HepG2 (cell line): ENCODE measurements around the gene KSR1. TPM values are rescaled to one million over a fixed set of nuclear protein-coding genes. Genes with fewer than 3 reads are reported as not detected.

ENCODE experiments used
- ATAC-seq: fragments of 200-7000 bp; cut with Tn5 transposase; 3 replicates; pipeline ENCODE4 v1.9.1; 2020; ENCODE audit warnings: mild to moderate bottlenecking, moderate library complexity
- BruUV-seq: library from RNA; stranded (reverse); fragments of 400-500 nt; replicated peaks from 2 replicates; lab custom pipeline; 2021; lab: Mats Ljungman, UMichigan
- CTCF ChIA-PET: fragments of 300-600 bp; formaldehyde crosslinking; extraction: SDS; loops from one replicate; lab custom pipeline; 2021; ENCODE audit warnings: low total read pairs, inconsistent platforms, low intra/inter-chr PET ratio; lab: Yijun Ruan, JAX
- POLR2A ChIA-PET: fragments of 350-600 bp; sonication (Branson Sonifier 250); formaldehyde crosslinking; loops from one replicate; lab custom pipeline; 2020; ENCODE audit warnings: antibody characterized with exemption, inconsistent platforms; lab: Yijun Ruan, JAX
- DNase-seq: peaks from one replicate; pipeline ENCODE4 v3.0.0-alpha.2; 2015; ENCODE audit warnings: low spot score
- FAIRE-seq: peaks from 3 replicates; lab custom pipeline; 2011; peaks lifted over from hg19 to GRCh38; lab: Jason Lieb, UNC
- H2AFZ ChIP-seq: one replicate; pipeline ENCODE4 v1.6.1; 2011; ENCODE audit warnings: low read length, inconsistent platforms
- H3K27ac ChIP-seq: fragments of 300-600 bp; 3 replicates; pipeline ENCODE4 v1.8.0; 2011; ENCODE audit warnings: mixed run types, mild to moderate bottlenecking, mixed read lengths, low read length, inconsistent platforms; ENCODE audit not compliant: insufficient read depth; ENCODE audit errors: extremely low read length
- H3K27me3 ChIP-seq, 2 experiments: fragments of 200-600 bp in 1 of 2; 2 replicates in 1 of 2; 3 replicates in 1 of 2; pipeline versions ENCODE4 v1.6.0 to v1.8.0; 2011; ENCODE audit warnings: low read length in 2 of 2, mild to moderate bottlenecking in 2 of 2, moderate library complexity in 2 of 2, inconsistent platforms in 1 of 2; ENCODE audit not compliant: insufficient read depth in 2 of 2, control insufficient read depth in 1 of 2
- H3K36me3 ChIP-seq, 2 experiments: fragments of 200-600 bp in 1 of 2; replicated peaks in 1 of 2; 2 replicates in 1 of 2; 3 replicates in 1 of 2; pipeline versions ENCODE4 v1.5.1 to v1.8.0; 2011; ENCODE audit warnings: low read length in 2 of 2, inconsistent platforms in 1 of 2; ENCODE audit not compliant: insufficient read depth in 2 of 2, control insufficient read depth in 1 of 2
- H3K4me1 ChIP-seq: 2 replicates; pipeline ENCODE4 v1.5.1; 2012; ENCODE audit warnings: low read length, inconsistent platforms; ENCODE audit not compliant: insufficient read depth
- H3K4me2 ChIP-seq: 2 replicates; pipeline ENCODE4 v1.6.0; 2011; ENCODE audit warnings: low read depth, low read length, inconsistent platforms
- H3K4me3 ChIP-seq, 3 experiments: fragments of 200-600 bp in 1 of 3; sonication (generic), shearing (Covaris generic) in 1 of 3; replicated peaks in 1 of 3; 2 replicates each; pipeline ENCODE4 v1.5.1; 2011 to 2016; ENCODE audit warnings: low read length in 3 of 3, inconsistent platforms in 2 of 3, low read depth in 2 of 3, mild to moderate bottlenecking in 2 of 3, control low read depth in 1 of 3, mixed read lengths in 1 of 3; ENCODE audit not compliant: insufficient read depth in 1 of 3
- H3K79me2 ChIP-seq: one replicate; pipeline ENCODE4 v1.6.1; 2011; ENCODE audit warnings: low read length, inconsistent platforms; ENCODE audit not compliant: insufficient read depth
- H3K9ac ChIP-seq: 2 replicates; pipeline ENCODE4 v1.6.0; 2011; ENCODE audit warnings: mild to moderate bottlenecking, low read depth, low read length, inconsistent platforms; ENCODE audit not compliant: insufficient read depth
- H3K9me3 ChIP-seq: 2 replicates; pipeline ENCODE4 v1.5.1; 2012; ENCODE audit warnings: mild to moderate bottlenecking, low read length
- H4K20me1 ChIP-seq: 2 replicates; pipeline ENCODE4 v1.6.0; 2011; ENCODE audit warnings: inconsistent platforms, mild to moderate bottlenecking, low read length, moderate library complexity; ENCODE audit not compliant: insufficient read depth
- BRD4 ChIP-seq: sonication (generic); formaldehyde crosslinking; IDR thresholded peaks from 2 replicates; pipeline ENCODE4 v1.4.0; 2020; ENCODE audit warnings: missing genetic modification reagents
- ELF4 ChIP-seq: sonication (generic); formaldehyde crosslinking; IDR thresholded peaks from 2 replicates; pipeline ENCODE4 v1.5.0; 2020; ENCODE audit warnings: missing genetic modification reagents, mild to moderate bottlenecking, moderate library complexity, borderline replicate concordance
- KLF15 ChIP-seq: sonication (generic); formaldehyde crosslinking; IDR thresholded peaks from 2 replicates; pipeline ENCODE4 v1.8.1; 2023; ENCODE audit warnings: borderline replicate concordance, mild to moderate bottlenecking, inconsistent platforms, missing genetic modification reagents, mixed read lengths
- MBD4 ChIP-seq: IDR thresholded peaks from 2 replicates; pipeline ENCODE4 v1.6.1; 2012; ENCODE audit warnings: low read length, inconsistent platforms, borderline replicate concordance
- ZNF513 ChIP-seq: sonication (generic); formaldehyde crosslinking; conservative IDR thresholded peaks from 2 replicates; pipeline ENCODE4 v1.5.0; 2020; ENCODE audit warnings: missing genetic modification reagents
- ZNF570 ChIP-seq: sonication (generic); formaldehyde crosslinking; IDR thresholded peaks from 2 replicates; pipeline ENCODE4 v1.4.0; 2020; ENCODE audit warnings: mild to moderate bottlenecking, missing genetic modification reagents, borderline replicate concordance
- ZNF790 ChIP-seq: sonication (generic); formaldehyde crosslinking; IDR thresholded peaks from 2 replicates; pipeline ENCODE4 v1.8.0; 2022; ENCODE audit warnings: missing genetic modification reagents, mild to moderate bottlenecking, borderline replicate concordance
- WGBS: methylation state at CpG from one replicate; pipeline ENCODE4 v1.1.6; 2017; ENCODE audit warnings: low lambda C conversion rate; 5-methylcytosine and 5-hydroxymethylcytosine counted together
- in situ Hi-C: cut with HindIII; loops from 2 replicates; pipeline ENCODE4 v1.10.0; 2017; ENCODE audit warnings: low pct_unique_long_range_greater_than_20kb; ENCODE audit not compliant: extremely low pct_ligation_motif_present
- intact Hi-C: fragments of 100-400 bp; cut with micrococcal nuclease; formaldehyde crosslinking; loops from one replicate; pipeline ENCODE4 v1.10.0; 2022; ENCODE audit not compliant: unreplicated experiment
- polyA plus RNA-seq, 8 experiments: library from polyadenylated mRNA; depleted of rRNA in 3 of 8; stranded (reverse) in 7 of 8; unstranded in 1 of 8; fragments of >200 nt; fragmentation: Illumina TruSeq in 4 of 8; extraction: Trizol in 4 of 8; gene quantifications; 2 replicates each; pipeline versions ENCODE4 v1.2.1 to v1.2.3, GENCODE V29; 2011 to 2016; ENCODE audit warnings: low read depth in 4 of 8, missing spikeins in 1 of 8, mixed read lengths in 1 of 8; ENCODE audit not compliant: insufficient read depth in 1 of 8
- total RNA-seq, 5 experiments: library from RNA; depleted of rRNA; stranded (reverse); fragments of >200 nt; fragmentation: Illumina TruSeq; extraction: Trizol; gene quantifications; 2 replicates each; pipeline ENCODE4 v1.2.3, GENCODE V29; 2016; ENCODE audit warnings: low read depth in 1 of 5
- TF ChIP-seq, protein P1 (sequence below), 2 experiments: sonication (generic) in 1 of 2; formaldehyde crosslinking in 1 of 2; IDR thresholded peaks; 2 replicates each; pipeline versions ENCODE4 v1.5.1 to v1.6.1; 2011 to 2020; ENCODE audit warnings: borderline replicate concordance in 1 of 2, low read depth in 1 of 2, low read length in 1 of 2, mild to moderate bottlenecking in 1 of 2, missing genetic modification reagents in 1 of 2, moderate library complexity in 1 of 2
- TF ChIP-seq, protein P2 (sequence below): sonication (generic); formaldehyde crosslinking; IDR thresholded peaks from 2 replicates; pipeline ENCODE4 v1.5.0; 2020; ENCODE audit warnings: missing genetic modification reagents

Gene KSR1
- total and polyA plus RNA-seq, 2 of the 13 experiments (the other 11 are each of a cell fraction or from before 2014, with no cell fraction given) = 10.1 to 16.6 TPM

GRCh38 chr17:27554911-27555310 lies 98.7 kb downstream of the KSR1 start:
- POLR2A ChIA-PET = interaction anchor here (3.0 kb wide), 1 partner anchor 23 kb away, joined by 27 read pairs; no protein-coding TSS in a partner anchor
- Histone ChIP-seq H3K9ac (no peak overlapping the region), H3K27me3 (no peaks in the 10 kb centered on the region), H3K27ac (no peak overlapping the region), H3K9me3 (no peaks in the 10 kb centered on the region), H3K4me3 (no peak overlapping the region), H4K20me1 (no peaks in the 10 kb centered on the region), H3K4me1 (peaks cover 73% of the 10 kb centered on the region), H2AFZ (no peak overlapping the region), H3K4me2 (no peak overlapping the region), H3K36me3 (peaks cover 0 to 9% of the 10 kb centered on the region in 2 experiments; a peak in 3 of 5 replicates), H3K79me2 (peaks cover 1% of the 10 kb centered on the region)
- in situ Hi-C loops = loop anchor here (5.0 kb wide), 1 partner anchor 58 kb away; no protein-coding TSS in a partner anchor
- FAIRE-seq (no peak), DNase-seq (no peak), ATAC-seq (no peak)
- TF ChIP-seq ZNF790 = no peak
- no peak for TF ChIP-seq ZNF513 (CRISPR knock-in tag)
- TF ChIP-seq, protein P1, sequence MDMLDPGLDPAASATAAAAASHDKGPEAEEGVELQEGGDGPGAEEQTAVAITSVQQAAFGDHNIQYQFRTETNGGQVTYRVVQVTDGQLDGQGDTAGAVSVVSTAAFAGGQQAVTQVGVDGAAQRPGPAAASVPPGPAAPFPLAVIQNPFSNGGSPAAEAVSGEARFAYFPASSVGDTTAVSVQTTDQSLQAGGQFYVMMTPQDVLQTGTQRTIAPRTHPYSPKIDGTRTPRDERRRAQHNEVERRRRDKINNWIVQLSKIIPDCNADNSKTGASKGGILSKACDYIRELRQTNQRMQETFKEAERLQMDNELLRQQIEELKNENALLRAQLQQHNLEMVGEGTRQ (IDR thresholded peaks at IDR 0.05; ENCODE audit: low read depth, low read length) = no peak
- TF ChIP-seq, protein P1 (CRISPR knock-in tag; IDR thresholded peaks at IDR 0.05; ENCODE audit: borderline replicate concordance) = no peak
- no peak for TF ChIP-seq BRD4 (CRISPR knock-in tag)
- no peak for TF ChIP-seq KLF15 (CRISPR knock-in tag)
- TF ChIP-seq ZNF570 (CRISPR knock-in tag) = no peak
- TF ChIP-seq ELF4 (CRISPR knock-in tag) = no peak
- no peak for TF ChIP-seq MBD4
- TF ChIP-seq, protein P2, sequence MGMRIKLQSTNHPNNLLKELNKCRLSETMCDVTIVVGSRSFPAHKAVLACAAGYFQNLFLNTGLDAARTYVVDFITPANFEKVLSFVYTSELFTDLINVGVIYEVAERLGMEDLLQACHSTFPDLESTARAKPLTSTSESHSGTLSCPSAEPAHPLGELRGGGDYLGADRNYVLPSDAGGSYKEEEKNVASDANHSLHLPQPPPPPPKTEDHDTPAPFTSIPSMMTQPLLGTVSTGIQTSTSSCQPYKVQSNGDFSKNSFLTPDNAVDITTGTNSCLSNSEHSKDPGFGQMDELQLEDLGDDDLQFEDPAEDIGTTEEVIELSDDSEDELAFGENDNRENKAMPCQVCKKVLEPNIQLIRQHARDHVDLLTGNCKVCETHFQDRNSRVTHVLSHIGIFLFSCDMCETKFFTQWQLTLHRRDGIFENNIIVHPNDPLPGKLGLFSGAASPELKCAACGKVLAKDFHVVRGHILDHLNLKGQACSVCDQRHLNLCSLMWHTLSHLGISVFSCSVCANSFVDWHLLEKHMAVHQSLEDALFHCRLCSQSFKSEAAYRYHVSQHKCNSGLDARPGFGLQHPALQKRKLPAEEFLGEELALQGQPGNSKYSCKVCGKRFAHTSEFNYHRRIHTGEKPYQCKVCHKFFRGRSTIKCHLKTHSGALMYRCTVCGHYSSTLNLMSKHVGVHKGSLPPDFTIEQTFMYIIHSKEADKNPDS = no peak
- intact Hi-C loops = no loop called here
- no TSS peak for BruUV-seq
- CTCF ChIA-PET = no interaction called here
- WGBS = 92% methylated on average over 6 of the region's 6 CpGs
